Lung (tissue), 12 donors: Measurements from ENCODE around the gene SHE. TPM values are rescaled to one million over a fixed set of nuclear protein-coding genes. Genes with fewer than 3 reads are reported as not detected.

Experiments used
- ATAC-seq: fragments of 200-7000 bp; cut with Tn5 transposase; one replicate; pipeline ENCODE4 v1.9.1; 2020; ENCODE audit warnings: moderate number of reproducible peaks; ENCODE audit not compliant: insufficient read depth, low FRiP score
- DNase-seq, 3 donors: peaks; one replicate each; pipeline ENCODE4 v3.0.0-alpha.2; 2013 to 2017
- H3K27ac ChIP-seq, 2 donors: one replicate each; pipeline ENCODE4 v1.5.1; 2013; ENCODE audit warnings: mild to moderate bottlenecking in 2 of 2, moderate library complexity in 2 of 2, control low read depth in 1 of 2, inconsistent platforms in 1 of 2, low read depth in 1 of 2, low read length in 1 of 2
- H3K27me3 ChIP-seq, 3 donors: one replicate each; pipeline ENCODE4 v1.5.1; 2013; ENCODE audit warnings: low read length in 2 of 3; ENCODE audit not compliant: control insufficient read depth in 3 of 3, insufficient read depth in 3 of 3
- H3K36me3 ChIP-seq, 4 donors: one replicate each; pipeline ENCODE4 v1.5.1; 2013; ENCODE audit warnings: low read length in 4 of 4, mild to moderate bottlenecking in 1 of 4, moderate library complexity in 1 of 4; ENCODE audit not compliant: control insufficient read depth in 4 of 4, insufficient read depth in 4 of 4
- H3K4me1 ChIP-seq, 5 donors: one replicate each; pipeline ENCODE4 v1.5.1; 2013; ENCODE audit warnings: low read length in 5 of 5, mild to moderate bottlenecking in 2 of 5, moderate library complexity in 1 of 5; ENCODE audit not compliant: control insufficient read depth in 5 of 5, insufficient read depth in 5 of 5
- H3K4me3 ChIP-seq: one replicate; pipeline ENCODE4 v1.5.1; 2013; ENCODE audit warnings: mild to moderate bottlenecking, control low read depth, moderate library complexity
- H3K9ac ChIP-seq, 2 donors: one replicate each; pipeline ENCODE4 v1.5.1; 2013; ENCODE audit warnings: low read length in 2 of 2, control low read depth in 1 of 2; ENCODE audit not compliant: insufficient read depth in 1 of 2
- H3K9me3 ChIP-seq, 4 donors: one replicate each; pipeline ENCODE4 v1.5.1; 2013; ENCODE audit warnings: low read length in 3 of 4, mild to moderate bottlenecking in 1 of 4, moderate library complexity in 1 of 4; ENCODE audit not compliant: control insufficient read depth in 4 of 4, insufficient read depth in 3 of 4
- WGBS, 2 donors: extraction: QIAGEN DNeasy Blood & Tissue Kit; methylation state at CpG; one replicate each; pipeline ENCODE4 v1.1.7; 2013; 5-methylcytosine and 5-hydroxymethylcytosine counted together
- polyA plus RNA-seq, 2 donors: library from polyadenylated mRNA; stranded (reverse); fragments of 200-250 nt; gene quantifications; one replicate each; pipeline ENCODE4 v1.2.1, GENCODE V29; 2013
- total RNA-seq, 2 donors: library from RNA; depleted of rRNA in 1 of 2; stranded (reverse); fragments of >200 nt in 1 of 2; gene quantifications; one replicate each; pipeline ENCODE4 v1.2.1, GENCODE V29; 2014 to 2021
- TF ChIP-seq, protein P1 (sequence below): IDR thresholded peaks from 2 replicates; pipeline ENCODE4 v1.5.1; 2012; ENCODE audit warnings: mild to moderate bottlenecking; ENCODE audit errors: control extremely low read depth, extremely low read depth
- donor health status: control.
- donor health status: control.
- donor health status: Bipolar disorder and iron deficiency.
- donor health status: healthy.
- donor health status: DM: yes; HTN: yes; CAD: no.

The SHE gene
- total and polyA plus RNA-seq, 4 donors: 15.1 to 33.5 (median 21.0) TPM

DNA sequence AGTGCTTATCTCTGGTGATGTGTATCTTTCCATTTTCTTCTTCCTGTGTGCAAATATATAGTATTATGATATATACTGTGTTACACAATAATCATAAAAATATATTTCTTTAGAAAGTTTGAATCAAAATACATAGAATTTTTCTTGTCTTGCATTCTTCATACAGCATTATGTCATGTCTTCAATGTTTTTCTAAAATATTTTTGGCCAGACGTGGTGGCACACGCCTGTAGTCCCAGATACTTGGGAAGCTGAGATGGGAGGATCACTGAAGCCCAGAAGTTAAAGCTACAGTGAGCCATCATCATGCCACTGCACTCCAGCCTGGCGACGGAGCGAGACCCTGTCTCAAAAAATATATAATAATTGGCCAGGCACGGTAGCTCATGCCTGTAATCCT is 55.4 kb downstream of the SHE start:
- Histone ChIP-seq H3K9me3 (no peaks in the 10 kb centered on the region), H3K27me3 (no peaks in the 10 kb centered on the region), H3K36me3 (peaks cover 0 to 35% (median 0%) of the 10 kb centered on the region in 4 donors), H3K9ac (no peak overlapping the region), H3K4me3 (no peak overlapping the region), H3K4me1 (peaks cover 0 to 24% (median 3%) of the 10 kb centered on the region in 5 donors), H3K27ac (no peak overlapping the region)
- WGBS, 2 donors: 88 to 94% methylated on average over 6 of the region's 6 CpGs
- TF ChIP-seq, protein P1, sequence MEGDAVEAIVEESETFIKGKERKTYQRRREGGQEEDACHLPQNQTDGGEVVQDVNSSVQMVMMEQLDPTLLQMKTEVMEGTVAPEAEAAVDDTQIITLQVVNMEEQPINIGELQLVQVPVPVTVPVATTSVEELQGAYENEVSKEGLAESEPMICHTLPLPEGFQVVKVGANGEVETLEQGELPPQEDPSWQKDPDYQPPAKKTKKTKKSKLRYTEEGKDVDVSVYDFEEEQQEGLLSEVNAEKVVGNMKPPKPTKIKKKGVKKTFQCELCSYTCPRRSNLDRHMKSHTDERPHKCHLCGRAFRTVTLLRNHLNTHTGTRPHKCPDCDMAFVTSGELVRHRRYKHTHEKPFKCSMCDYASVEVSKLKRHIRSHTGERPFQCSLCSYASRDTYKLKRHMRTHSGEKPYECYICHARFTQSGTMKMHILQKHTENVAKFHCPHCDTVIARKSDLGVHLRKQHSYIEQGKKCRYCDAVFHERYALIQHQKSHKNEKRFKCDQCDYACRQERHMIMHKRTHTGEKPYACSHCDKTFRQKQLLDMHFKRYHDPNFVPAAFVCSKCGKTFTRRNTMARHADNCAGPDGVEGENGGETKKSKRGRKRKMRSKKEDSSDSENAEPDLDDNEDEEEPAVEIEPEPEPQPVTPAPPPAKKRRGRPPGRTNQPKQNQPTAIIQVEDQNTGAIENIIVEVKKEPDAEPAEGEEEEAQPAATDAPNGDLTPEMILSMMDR: no peak
- ATAC-seq: no peak
- no peak for DNase-seq

DNA sequence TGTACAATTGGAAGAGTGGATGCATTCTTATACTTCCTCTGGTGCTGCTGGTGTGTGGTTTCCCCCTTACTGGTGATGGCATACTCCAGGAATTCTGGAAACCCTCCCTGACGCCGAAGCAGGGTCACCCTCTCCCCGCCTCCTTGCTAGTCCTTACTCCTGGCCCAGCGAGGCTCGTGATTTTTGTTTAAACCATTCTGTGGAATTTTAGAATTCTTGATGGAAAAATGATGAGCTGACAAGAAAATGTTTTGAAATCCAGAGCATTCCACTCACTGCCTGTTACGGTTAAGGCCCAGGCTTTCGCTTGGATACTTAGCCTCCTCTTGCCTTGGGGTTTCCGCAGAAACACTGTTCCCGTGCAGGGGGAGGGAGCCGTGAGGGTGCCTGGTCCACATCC is 55.9 kb downstream of the SHE start:
- peak; percentile 81 to 92 (median 90) for DNase-seq
- WGBS, 2 donors: 77 to 82% methylated on average over 10 of the region's 10 CpGs

DNA sequence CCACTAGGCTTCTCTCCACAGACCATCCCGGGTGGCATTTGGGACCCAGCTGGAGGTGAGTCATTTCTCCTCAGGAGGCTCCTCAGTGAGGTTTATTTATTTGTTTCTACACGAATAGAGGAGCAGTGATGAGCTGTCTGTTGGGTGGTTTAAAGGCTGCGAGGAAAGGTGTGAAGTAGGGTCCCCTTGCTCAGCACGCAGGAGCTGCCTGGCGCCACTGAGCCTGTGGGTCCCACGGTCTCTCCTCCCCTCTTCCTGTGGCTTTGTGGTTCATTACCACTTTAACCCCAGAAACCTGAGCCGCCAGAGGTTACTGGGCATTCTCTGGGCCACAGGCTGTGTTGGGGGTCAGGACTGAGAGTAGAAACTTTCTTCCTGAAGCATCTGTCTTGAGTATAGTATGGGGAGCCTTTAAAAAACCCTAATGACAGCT is 57.2 kb downstream of the SHE start:
- ATAC-seq (no peak), DNase-seq (no peak)
- peaks cover 0 to 24% (median 4%) of the 10 kb centered on the region in 5 donors for H3K4me1 ChIP-seq
- H3K9ac ChIP-seq: no peak overlapping the region
- H3K27ac ChIP-seq: no peak overlapping the region
- H3K4me3 ChIP-seq: no peak overlapping the region
- no peaks in the 10 kb centered on the region for H3K27me3 ChIP-seq
- WGBS, 2 donors: 46 to 62% methylated on average over 7 of the region's 7 CpGs
- H3K9me3 ChIP-seq: no peaks in the 10 kb centered on the region
- TF ChIP-seq, protein P1: no peak
- H3K36me3 ChIP-seq: peaks cover 0 to 38% (median 2%) of the 10 kb centered on the region in 4 donors

More for the DNA sequence above, 55.9 kb downstream of the SHE start:
- TF ChIP-seq, protein P1: no peak
- H3K4me1 ChIP-seq: peaks cover 0 to 24% (median 3%) of the 10 kb centered on the region in 5 donors
- no peak overlapping the region for H3K9ac ChIP-seq
- H3K27ac ChIP-seq: peak overlapping the region in 1 of 2 donors; percentile 48
- H3K4me3 ChIP-seq: no peak overlapping the region
- H3K9me3 ChIP-seq: no peaks in the 10 kb centered on the region
- H3K36me3 ChIP-seq: peaks cover 0 to 35% (median under 1%) of the 10 kb centered on the region in 4 donors
- peak; percentile 19 for ATAC-seq
- H3K27me3 ChIP-seq: no peaks in the 10 kb centered on the region
